A549 treated with GW870086 at 1 μM for 4 hours (cell line): ENCODE data around the gene BCL2L1. TPM values are rescaled to one million over a fixed set of nuclear protein-coding genes. Genes with fewer than 3 reads are reported as not detected.

Experiments
- total RNA-seq: library from RNA; stranded (reverse); fragments of 200-300 nt; extraction: Qiagen RNA extraction; gene quantifications from 5 replicates; pipeline ENCODE4 v1.2.3, GENCODE V29; 2022; ENCODE audit warnings: low read depth

The BCL2L1 gene
- total RNA-seq, result 255 to 281 TPM (median 270 TPM) in 5 replicates

DNA sequence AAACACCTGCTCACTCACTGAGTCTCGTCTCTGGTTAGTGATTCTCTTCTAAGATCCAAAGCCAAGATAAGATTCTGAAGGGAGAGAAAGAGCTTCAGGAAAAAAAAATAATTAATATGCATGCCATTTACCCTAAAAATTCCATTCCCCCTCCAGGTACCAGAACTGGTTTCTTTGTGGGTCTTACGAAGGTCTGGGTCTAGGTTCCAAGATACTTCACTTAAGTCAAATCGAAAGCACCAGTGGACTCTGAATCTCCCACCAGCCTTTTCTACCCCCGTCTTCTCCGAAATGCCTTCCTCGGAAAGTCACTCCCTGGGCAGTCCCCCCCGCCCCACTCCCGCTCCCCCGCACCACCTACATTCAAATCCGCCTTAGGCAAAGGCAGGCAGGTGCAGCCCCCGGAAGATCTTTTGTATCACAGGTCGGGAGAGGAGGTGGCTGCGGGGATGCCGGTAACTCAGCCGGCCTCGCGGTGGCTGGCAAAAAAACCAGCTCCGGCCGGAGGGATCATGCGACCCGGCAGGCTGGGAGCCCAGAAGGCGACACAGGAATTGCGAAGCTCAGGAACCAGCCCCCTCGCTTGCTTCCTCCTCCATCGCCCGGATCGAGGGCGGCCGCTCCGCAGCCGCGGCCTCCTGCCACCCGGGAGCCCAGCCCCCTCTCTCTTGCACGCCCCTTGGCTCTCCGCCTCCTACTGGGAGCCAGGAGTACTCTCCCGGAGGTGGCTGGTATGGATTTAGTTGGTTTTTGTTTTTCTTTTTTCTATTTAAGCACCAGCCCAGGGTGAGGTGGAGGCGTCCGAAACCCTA, at the start of gene BCL2L1:
Gene BCL2L1, minus strand, starts transcription at position 612 of the 812 bp plus-strand sequence. CDS start 650 bp downstream, outside the sequence.

DNA sequence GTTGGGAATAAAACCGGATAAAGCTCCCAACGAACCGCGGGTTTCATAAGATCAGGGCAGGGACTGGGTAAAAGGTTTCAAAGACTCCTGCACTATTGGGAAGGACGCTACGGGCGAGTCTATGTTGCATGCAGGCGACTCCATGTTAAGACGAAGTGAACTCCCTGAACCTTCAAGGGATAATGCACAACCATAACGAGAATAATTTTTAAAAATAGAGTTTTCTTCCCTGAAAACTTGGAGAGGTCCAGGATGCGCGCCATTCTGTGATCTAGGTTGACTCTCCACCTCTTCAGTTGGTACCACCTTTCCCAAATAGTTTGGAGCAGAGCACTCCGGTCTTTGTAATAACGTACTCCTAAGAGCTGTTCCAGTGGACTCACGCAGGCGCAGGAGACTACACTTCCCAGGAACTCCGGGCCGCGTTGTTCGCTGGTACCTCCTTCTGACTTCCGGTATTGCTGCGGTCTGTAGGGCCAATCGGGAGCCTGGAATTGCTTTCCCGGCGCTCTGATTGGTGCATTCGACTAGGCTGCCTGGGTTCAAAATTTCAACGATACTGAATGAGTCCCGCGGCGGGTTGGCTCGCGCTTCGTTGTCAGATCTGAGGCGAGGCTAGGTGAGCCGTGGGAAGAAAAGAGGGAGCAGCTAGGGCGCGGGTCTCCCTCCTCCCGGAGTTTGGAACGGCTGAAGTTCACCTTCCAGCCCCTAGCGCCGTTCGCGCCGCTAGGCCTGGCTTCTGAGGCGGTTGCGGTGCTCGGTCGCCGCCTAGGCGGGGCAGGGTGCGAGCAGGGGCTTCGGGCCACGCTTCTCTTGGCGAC, 16.3 kb upstream of the BCL2L1 start, which contains the start of gene TPX2:
Gene TPX2, plus strand, starts transcription at position 562 of the 821 bp plus-strand sequence. CDS start 18,187 bp downstream, outside the sequence.

DNA sequence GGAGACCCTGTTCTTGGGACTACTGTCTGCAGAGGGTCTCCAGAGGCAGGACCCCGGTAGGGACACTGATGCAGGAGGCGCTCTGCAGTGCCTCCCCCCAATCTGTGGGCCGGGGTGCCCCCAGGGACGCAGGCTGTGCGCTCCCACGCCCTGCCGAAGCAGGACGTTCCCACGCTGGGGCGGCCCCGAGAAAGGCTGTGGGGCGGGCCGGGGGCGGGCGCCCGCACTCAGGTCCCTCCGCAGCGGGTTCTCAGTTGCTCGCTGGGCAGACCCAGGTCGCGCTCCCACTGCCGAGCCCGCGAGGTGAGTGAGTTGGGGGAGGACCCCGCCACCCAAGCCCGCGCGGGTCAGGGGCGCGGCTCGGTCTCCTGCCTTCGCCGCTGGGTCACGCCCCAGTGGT, 85.0 kb downstream of the BCL2L1 start, which contains the start of gene COX4I2:
Gene COX4I2, plus strand, starts transcription at position 253 of the 400 bp plus-strand sequence. CDS start 1,106 bp downstream, outside the sequence.

Other genes with a start within 250 kb of the BCL2L1 start
- not detected in 5 replicates for gene DEFB124, start 247.7 kb downstream of the BCL2L1 start, total RNA-seq
- 0.39 to 0.82 TPM (median 0.56 TPM) in 5 replicates for gene REM1, start 247.6 kb downstream of the BCL2L1 start, total RNA-seq
- 201 to 275 TPM (median 252 TPM) in 5 replicates for gene HM13, start 208.4 kb downstream of the BCL2L1 start, total RNA-seq
- 385 to 513 TPM (median 425 TPM) in 5 replicates for gene ID1, start 117.6 kb downstream of the BCL2L1 start, total RNA-seq
- gene COX4I2, start 85.0 kb downstream of the BCL2L1 start, total RNA-seq, result not detected in 5 replicates
- gene TPX2, start 16.4 kb upstream of the BCL2L1 start, total RNA-seq, result 98.1 to 114 TPM (median 103 TPM) in 5 replicates
- gene MYLK2, start 96.5 kb upstream of the BCL2L1 start, total RNA-seq, result 0.48 to 0.86 TPM (median 0.66 TPM) in 5 replicates
- 0.35 to 1.1 TPM (median 0.64 TPM) in 5 replicates for gene FOXS1, start 122.7 kb upstream of the BCL2L1 start, total RNA-seq
- gene DUSP15, start 147.7 kb upstream of the BCL2L1 start, total RNA-seq, result 0.66 to 1.6 TPM (median 1.0 TPM) in 5 replicates
- gene TTLL9, start 147.8 kb upstream of the BCL2L1 start, total RNA-seq, result 0.09 to 0.15 TPM in 2 of 5 replicates, not detected in the others
- 30.1 to 36.7 TPM (median 33.6 TPM) in 5 replicates for gene PDRG1, start 229.2 kb upstream of the BCL2L1 start, total RNA-seq
- gene XKR7, start 245.3 kb upstream of the BCL2L1 start, total RNA-seq, result 0.01 TPM in 1 of 5 replicates, not detected in the others